Ectodermal cell (in vitro differentiated cells): ENCODE results near the gene MCM10.

Experiments used
- H3K27ac ChIP-seq: 2 replicates; pipeline ENCODE4 v1.7.0; 2013; ENCODE audit warnings: mild to moderate bottlenecking, low read depth, low read length; ENCODE audit not compliant: insufficient read depth, poor library complexity, severe bottlenecking
- H3K27me3 ChIP-seq: 2 replicates; pipeline ENCODE4 v1.7.0; 2013; ENCODE audit warnings: mild to moderate bottlenecking, low read length; ENCODE audit not compliant: insufficient read depth, control insufficient read depth, poor library complexity, severe bottlenecking
- H3K36me3 ChIP-seq: one replicate; pipeline ENCODE4 v1.7.0; 2013; ENCODE audit warnings: low read length; ENCODE audit not compliant: control insufficient read depth, insufficient read depth
- H3K4me1 ChIP-seq: one replicate; pipeline ENCODE4 v1.7.0; 2013; ENCODE audit warnings: low read length; ENCODE audit not compliant: control insufficient read depth, insufficient read depth
- H3K4me3 ChIP-seq: 2 replicates; pipeline ENCODE4 v1.7.0; 2013; ENCODE audit warnings: low read depth, low read length, control low read depth; ENCODE audit not compliant: insufficient read depth
- H3K9me3 ChIP-seq: 2 replicates; pipeline ENCODE4 v1.7.0; 2013; ENCODE audit warnings: mild to moderate bottlenecking, low read length, moderate library complexity; ENCODE audit not compliant: control insufficient read depth
- WGBS, 2 experiments: methylation state at CpG; one replicate each; pipeline ENCODE4 v1.1.7; 2013; ENCODE audit warnings: missing lambda C conversion rate in 2 of 2; 5-methylcytosine and 5-hydroxymethylcytosine counted together

The MCM10 gene

GRCh38 chr10:13163859-13164258 is 2.5 kb downstream of the MCM10 start:
- Histone ChIP-seq H3K27me3 (no peaks in the 10 kb centered on the region), H3K9me3 (no peaks in the 10 kb centered on the region), H3K36me3 (peaks cover 13% of the 10 kb centered on the region), H3K4me1 (peaks cover 6% of the 10 kb centered on the region), H3K27ac (no peak overlapping the region), H3K4me3 (no peak overlapping the region)
- WGBS, 2 experiments = 93 to 94% methylated on average over 3 of the region's 3 CpGs

GRCh38 chr10:13165177-13165576 is 3.8 kb downstream of the MCM10 start:
- Histone ChIP-seq H3K4me1 (peaks cover 6% of the 10 kb centered on the region), H3K36me3 (peaks cover 15% of the 10 kb centered on the region), H3K27me3 (no peaks in the 10 kb centered on the region), H3K27ac (no peak overlapping the region), H3K4me3 (no peak overlapping the region), H3K9me3 (no peaks in the 10 kb centered on the region)

- Histone ChIP-seq H3K4me1 (no peaks in the 10 kb centered on the region), H3K27me3 (no peaks in the 10 kb centered on the region), H3K9me3 (no peaks in the 10 kb centered on the region), H3K36me3 (peaks cover 20% of the 10 kb centered on the region), H3K27ac (no peak overlapping the region), H3K4me3 (no peak overlapping the region)
- 94 to 95% methylated on average over 7 of the region's 7 CpGs for WGBS, 2 experiments
These were observed 6.2 kb downstream of the MCM10 start for GRCh38 chr10:13167568-13167967.

GRCh38 chr10:13168781-13169180 is 7.4 kb downstream of the MCM10 start:
- Histone ChIP-seq H3K9me3 (no peaks in the 10 kb centered on the region), H3K4me3 (no peak overlapping the region)
- WGBS, 2 experiments = 95 to 97% methylated on average over 6 of the region's 6 CpGs

GRCh38 chr10:13173616-13174015 is 12.3 kb downstream of the MCM10 start:
- Histone ChIP-seq H3K9me3 (no peaks in the 10 kb centered on the region), H3K36me3 (peaks cover 35% of the 10 kb centered on the region), H3K4me1 (no peaks in the 10 kb centered on the region), H3K27ac (no peak overlapping the region), H3K27me3 (no peaks in the 10 kb centered on the region), H3K4me3 (no peak overlapping the region)
- WGBS, 2 experiments = 88 to 98% methylated on average over 1 to 2 of the region's 2 CpGs

More at GRCh38 chr10:13168781-13169180, 7.4 kb downstream of the MCM10 start:
- H3K27ac ChIP-seq = no peak overlapping the region
- H3K4me1 ChIP-seq = no peaks in the 10 kb centered on the region
- H3K27me3 ChIP-seq = no peaks in the 10 kb centered on the region
- H3K36me3 ChIP-seq = peaks cover 29% of the 10 kb centered on the region

- Histone ChIP-seq H3K27ac (no peak overlapping the region), H3K9me3 (no peaks in the 10 kb centered on the region), H3K36me3 (peaks cover 49% of the 10 kb centered on the region), H3K27me3 (no peaks in the 10 kb centered on the region), H3K4me1 (no peaks in the 10 kb centered on the region), H3K4me3 (no peak overlapping the region)
- WGBS, 2 experiments = 96 to 98% methylated on average over 3 to 4 of the region's 4 CpGs
These were observed 19.4 kb downstream of the MCM10 start for GRCh38 chr10:13180788-13181187.

- no peak overlapping the region for H3K27ac ChIP-seq
- H3K4me3 ChIP-seq = no peak overlapping the region
- no peaks in the 10 kb centered on the region for H3K4me1 ChIP-seq
- H3K27me3 ChIP-seq = no peaks in the 10 kb centered on the region
- peaks cover 64% of the 10 kb centered on the region for H3K36me3 ChIP-seq
- WGBS, 2 experiments = 100% methylated on average over 1 of the region's 1 CpG; no CpG with 5 or more reads in 1 of the 2 experiments
- H3K9me3 ChIP-seq = no peaks in the 10 kb centered on the region
These were observed 21.1 kb downstream of the MCM10 start for GRCh38 chr10:13182424-13182823.

- Histone ChIP-seq H3K27ac (no peak overlapping the region), H3K27me3 (no peaks in the 10 kb centered on the region), H3K9me3 (no peaks in the 10 kb centered on the region), H3K4me3 (no peak overlapping the region), H3K4me1 (no peaks in the 10 kb centered on the region), H3K36me3 (peaks cover 70% of the 10 kb centered on the region)
- WGBS, 2 experiments = 82 to 92% methylated on average over 5 of the region's 5 CpGs
These were observed 22.3 kb downstream of the MCM10 start for GRCh38 chr10:13183625-13184024.

- Histone ChIP-seq H3K27ac (no peak overlapping the region), H3K4me3 (no peak overlapping the region), H3K27me3 (no peaks in the 10 kb centered on the region), H3K4me1 (no peaks in the 10 kb centered on the region), H3K9me3 (no peaks in the 10 kb centered on the region), H3K36me3 (peaks cover 73% of the 10 kb centered on the region)
- 74 to 76% methylated on average over 2 of the region's 2 CpGs for WGBS, 2 experiments
These were observed 22.9 kb downstream of the MCM10 start for GRCh38 chr10:13184276-13184675.

GRCh38 chr10:13184730-13185514 is 23.6 kb downstream of the MCM10 start:
- no peaks in the 10 kb centered on the region for H3K9me3 ChIP-seq
- no peaks in the 10 kb centered on the region for H3K27me3 ChIP-seq
- H3K27ac ChIP-seq = no peak overlapping the region
- H3K36me3 ChIP-seq = peaks cover 71% of the 10 kb centered on the region
- 95 to 99% methylated on average over 5 of the region's 5 CpGs for WGBS, 2 experiments
- H3K4me1 ChIP-seq = no peaks in the 10 kb centered on the region
- H3K4me3 ChIP-seq = no peak overlapping the region
